Hematopoietic multipotent progenitor cell treated with erythropoietin and hydrocortisone succinate and interleukin-3 and kit ligand, for 6 days (in vitro differentiated cells): Measurements from ENCODE around the gene ECEL1.
"Not testable (repeated sequence)": the region's sequence is repeated elsewhere in the genome, so short reads cannot be mapped to it uniquely, and the experiment has no call there.

Experiments
- DNase-seq: peaks from one replicate; pipeline ENCODE4 v3.0.0-alpha.2; 2015

Gene ECEL1, protein sequence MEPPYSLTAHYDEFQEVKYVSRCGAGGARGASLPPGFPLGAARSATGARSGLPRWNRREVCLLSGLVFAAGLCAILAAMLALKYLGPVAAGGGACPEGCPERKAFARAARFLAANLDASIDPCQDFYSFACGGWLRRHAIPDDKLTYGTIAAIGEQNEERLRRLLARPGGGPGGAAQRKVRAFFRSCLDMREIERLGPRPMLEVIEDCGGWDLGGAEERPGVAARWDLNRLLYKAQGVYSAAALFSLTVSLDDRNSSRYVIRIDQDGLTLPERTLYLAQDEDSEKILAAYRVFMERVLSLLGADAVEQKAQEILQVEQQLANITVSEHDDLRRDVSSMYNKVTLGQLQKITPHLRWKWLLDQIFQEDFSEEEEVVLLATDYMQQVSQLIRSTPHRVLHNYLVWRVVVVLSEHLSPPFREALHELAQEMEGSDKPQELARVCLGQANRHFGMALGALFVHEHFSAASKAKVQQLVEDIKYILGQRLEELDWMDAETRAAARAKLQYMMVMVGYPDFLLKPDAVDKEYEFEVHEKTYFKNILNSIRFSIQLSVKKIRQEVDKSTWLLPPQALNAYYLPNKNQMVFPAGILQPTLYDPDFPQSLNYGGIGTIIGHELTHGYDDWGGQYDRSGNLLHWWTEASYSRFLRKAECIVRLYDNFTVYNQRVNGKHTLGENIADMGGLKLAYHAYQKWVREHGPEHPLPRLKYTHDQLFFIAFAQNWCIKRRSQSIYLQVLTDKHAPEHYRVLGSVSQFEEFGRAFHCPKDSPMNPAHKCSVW

GRCh38 chr2:232487385-232488096, at the start of gene ECEL1:
TSS of gene ECEL1 (minus strand) at chr2:232487834. CDS start at chr2:232486653, 1,181 bp downstream.
- DNase-seq = no peak

GRCh38 chr2:232537079-232537478, 49.4 kb upstream of the ECEL1 start:
- peak; percentile 39 for DNase-seq

GRCh38 chr2:232535761-232536530, 48.3 kb upstream of the ECEL1 start:
- DNase-seq = no peak

- no peak for DNase-seq
Observed at GRCh38 chr2:232534940-232535651, 47.5 kb upstream of the ECEL1 start.

DNA sequence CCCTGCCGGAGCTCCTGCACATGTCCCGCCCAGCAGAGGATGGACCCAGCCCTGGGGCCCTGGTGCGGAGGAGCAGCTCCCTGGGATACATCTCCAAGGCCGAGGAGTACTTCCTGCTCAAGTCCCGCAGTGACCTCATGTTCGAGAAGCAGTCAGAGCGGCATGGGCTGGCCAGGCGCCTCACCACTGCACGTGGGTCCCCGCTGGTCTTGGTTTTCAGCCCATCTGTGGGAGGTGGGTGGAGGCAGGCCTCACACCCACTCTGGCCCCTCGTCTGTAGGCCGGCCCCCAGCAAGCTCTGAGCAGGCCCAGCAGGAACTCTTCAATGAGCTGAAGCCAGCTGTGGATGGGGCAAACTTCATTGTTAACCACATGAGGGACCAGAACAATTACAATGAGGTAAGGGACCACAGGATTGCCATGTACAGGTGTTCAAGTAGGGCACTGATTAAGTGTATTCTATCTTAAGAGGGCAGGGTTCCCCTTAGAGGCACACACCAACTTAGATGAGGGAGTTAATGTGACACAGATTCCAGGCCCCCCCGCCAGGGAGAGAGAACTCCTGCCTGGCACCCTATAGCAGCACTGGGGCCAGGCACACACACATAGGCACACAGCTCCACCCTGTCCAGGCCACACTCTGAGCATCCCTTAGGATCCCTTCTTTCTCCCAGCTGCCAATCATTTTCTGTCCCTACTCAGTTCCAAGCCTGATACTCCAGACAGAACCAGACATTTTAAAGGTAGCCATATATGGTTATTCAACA, 46.5 kb upstream of the ECEL1 start:
- DNase-seq = no peak

DNA sequence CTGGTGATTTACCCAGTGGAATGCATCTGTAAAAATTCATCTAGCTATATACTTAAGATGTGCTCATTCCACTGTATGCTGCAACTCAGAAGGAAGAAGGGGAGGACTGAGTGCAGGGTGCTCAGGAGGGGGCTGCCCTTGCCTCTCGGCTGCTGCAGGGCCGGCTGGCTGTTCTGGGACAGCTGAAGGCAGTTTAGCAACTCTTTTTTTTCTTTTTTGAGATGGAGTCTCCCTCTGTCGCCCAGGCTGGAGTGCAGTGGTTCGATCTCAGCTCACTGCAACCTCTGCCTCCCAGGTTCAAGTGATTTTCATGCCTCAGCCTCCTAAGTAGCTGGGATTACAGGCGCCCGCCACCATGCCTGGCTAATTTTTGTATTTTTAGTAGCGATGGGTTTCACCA, 45.2 kb upstream of the ECEL1 start:
- DNase-seq = not testable (repeated sequence)

DNA sequence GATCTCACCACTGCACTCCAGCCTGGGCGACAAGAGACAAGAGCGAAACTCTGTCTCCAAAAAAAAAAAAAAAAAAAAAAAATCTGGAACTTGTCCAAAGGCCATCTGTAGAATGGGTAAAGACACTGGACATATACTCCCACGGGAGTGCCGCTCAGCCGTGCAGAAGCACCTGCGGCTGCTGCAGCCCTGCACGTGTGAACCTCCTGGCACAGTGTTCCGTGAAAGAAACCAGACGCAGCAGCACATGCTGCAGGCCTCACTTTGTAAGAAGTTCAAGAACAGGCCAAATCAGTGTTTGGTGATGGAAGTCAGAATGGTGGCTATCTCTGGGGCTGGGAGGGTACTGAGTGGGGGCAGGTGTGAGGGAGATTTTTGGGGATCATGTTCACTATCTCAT, 44.8 kb upstream of the ECEL1 start:
- DNase-seq = no peak

GRCh38 chr2:232530626-232531260, 43.1 kb upstream of the ECEL1 start:
- DNase-seq = no peak

DNA sequence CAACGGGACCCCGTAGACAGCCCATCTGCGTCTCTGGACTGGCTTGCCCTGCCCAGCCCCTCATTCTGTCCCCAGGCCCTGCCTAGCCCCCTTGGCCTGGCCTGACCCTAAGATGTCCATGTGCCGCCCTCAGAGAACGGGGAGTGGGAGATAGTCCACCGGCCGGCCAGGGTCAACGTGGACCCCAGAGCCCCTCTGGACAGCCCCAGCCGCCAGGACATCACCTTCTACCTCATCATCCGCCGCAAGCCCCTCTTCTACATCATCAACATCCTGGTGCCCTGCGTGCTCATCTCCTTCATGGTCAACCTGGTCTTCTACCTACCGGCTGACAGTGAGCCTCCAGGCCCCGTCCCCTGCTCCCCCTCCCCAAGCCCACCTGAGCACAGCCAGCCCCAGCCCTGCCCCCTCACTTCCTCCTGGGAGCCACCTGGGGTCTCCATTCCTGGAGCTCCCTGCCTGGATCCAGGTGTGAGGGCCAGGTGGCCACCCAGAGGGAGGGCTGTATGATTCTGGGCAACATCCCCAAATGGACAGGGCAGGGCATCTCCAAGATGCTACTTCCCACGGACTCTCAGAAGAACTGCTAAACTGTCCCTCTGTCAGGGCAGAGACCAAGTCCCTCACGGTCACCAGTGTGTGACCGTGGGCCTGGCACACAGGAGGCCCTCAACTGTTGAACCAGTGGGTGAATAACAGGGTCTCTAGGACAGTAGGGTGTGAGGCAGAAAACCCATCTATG, 42.3 kb upstream of the ECEL1 start:
- DNase-seq = no peak

GRCh38 chr2:232528746-232529460, 41.3 kb upstream of the ECEL1 start:
- DNase-seq = no peak

- DNase-seq = no peak
Observed at GRCh38 chr2:232527905-232528470, 40.4 kb upstream of the ECEL1 start.

DNA sequence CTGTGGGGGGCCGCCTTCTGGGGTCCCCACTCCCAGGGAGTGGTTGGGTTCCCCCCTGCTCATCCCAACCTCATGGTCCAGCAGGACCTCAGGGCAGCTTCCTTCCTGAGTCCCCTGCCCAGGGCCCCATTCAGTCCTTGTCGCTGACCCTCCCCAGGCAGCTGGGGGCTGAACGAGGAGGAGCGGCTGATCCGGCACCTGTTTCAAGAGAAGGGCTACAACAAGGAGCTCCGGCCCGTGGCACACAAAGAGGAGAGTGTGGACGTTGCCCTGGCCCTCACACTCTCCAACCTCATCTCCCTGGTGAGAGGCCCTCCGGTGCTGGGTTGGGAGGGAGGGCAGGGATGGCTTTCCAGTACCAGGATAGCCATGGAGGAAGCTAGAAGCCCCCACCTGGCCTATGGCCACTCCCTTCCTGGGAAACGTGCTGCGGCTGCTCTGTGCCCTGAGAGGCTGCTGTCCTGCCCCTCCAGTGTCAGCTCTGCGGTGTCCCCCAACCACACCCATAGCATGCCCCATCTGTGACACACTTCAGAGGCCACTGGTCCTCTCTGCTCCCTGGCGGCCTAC, 38.8 kb upstream of the ECEL1 start:
- no peak for DNase-seq

DNA sequence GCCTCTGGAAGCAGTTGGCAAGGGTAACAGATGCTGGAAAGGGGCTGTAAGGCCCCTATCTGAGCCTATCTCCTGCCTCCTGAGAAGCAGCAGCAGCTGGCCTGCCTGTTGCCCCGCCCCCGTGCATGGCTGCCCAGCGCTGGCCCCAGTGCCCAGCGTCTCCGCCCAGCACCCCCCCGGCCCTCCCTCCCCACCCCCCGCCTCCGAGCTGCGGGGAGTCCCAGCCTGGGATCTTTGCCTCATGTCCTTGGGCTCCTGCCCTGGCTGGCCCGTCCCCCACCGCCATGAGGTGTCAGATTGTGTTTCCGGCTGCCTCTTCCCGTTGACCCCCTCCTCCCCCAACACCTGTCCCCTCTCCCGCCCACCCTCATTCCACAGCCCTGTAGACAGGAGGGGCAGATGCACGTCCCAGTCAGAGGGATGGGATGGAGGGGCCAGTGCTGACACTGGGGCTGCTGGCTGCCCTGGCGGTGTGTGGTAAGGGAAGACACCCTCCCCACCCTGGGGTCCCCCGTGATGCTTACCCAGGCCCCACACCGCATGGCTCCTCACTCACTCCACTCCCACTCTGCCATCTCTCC, 38.2 kb upstream of the ECEL1 start, which contains the start of gene CHRND:
Gene CHRND, plus strand, starts transcription at position 370 of the 581 bp plus-strand sequence. Its CDS starts 56 bp downstream, at position 426.
- DNase-seq = no peak

DNA sequence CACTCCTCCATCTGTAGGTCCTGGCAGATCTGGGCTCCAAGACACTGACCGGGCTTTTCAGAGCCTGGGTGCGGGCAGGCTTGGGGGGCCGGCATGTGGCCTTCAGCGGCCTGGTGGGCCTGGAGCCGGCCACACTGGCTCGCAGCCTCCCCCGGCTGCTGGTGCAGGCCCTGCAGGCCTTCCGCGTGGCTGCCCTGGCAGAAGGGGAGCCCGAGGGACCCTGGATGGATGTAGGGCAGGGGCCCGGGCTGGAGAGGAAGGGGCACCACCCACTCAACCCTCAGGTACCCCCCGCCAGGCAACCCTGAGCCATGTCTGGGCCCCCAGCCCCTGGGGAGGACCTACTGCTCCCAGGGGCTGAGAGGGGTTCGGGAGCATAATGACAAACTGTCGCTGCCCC, 37.6 kb upstream of the ECEL1 start:
- DNase-seq = no peak

DNA sequence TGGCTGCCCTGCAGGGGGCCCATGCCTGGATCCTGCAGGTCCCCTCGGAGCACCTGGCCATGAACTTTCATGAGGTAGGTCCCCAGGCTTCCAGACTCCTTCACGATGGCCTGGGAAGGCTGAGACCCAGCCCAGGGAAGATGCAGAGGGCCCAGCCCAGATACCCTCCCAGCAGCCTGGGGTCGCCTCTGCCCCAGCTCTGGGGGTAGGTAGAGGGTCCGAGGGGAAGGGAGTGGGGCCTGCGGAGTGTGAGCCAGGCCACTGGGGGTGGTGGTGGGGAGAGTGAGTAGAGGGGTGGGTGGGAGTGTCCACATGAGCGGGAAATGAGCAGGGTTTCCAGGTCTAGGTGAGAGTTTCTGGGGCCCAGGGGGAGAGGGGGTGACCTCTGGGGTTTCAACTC, 37.1 kb upstream of the ECEL1 start:
- no peak for DNase-seq

DNA sequence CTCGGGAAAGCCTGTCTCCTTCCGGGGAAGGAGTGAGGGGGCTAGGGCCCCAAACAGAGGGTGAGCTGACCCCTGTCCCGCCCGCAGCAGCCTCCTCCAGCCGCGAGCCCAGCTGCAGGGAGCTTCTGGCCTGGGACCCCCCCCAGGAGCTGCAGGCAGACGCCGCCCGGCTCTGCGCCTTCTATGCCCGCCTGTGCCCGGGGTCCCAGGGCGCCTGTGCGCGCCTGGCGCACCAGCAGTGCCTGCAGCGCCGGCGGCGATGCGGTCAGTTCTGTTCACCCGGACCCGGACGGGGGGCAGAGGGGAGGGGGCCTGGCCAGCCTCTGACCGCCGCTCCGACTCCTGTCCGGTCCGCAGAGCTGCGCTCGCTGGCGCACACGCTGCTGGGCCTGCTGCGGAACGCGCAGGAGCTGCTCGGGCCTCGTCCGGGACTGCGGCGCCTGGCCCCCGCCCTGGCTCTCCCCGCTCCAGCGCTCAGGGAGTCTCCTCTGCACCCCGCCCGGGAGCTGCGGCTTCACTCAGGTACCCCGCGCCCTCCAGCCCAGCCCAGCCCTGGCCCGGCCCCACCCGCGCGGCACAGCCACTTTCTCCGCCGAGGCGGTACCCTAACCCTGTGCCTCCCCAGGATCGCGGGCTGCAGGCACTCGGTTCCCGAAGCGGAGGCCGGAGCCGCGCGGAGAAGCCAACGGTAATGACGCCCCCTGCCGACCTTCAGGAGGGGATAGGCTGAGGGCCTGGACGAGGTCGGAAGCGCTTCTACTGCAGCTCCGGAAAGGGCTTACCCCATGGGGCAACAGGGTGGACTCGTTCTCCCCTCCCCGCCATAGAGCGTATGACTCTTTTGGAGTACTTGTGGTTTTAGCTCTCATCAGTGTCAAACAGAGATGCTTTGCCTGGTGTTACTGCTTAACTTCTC, 36.3 kb upstream of the ECEL1 start:
- DNase-seq = peak; percentile 85

DNA sequence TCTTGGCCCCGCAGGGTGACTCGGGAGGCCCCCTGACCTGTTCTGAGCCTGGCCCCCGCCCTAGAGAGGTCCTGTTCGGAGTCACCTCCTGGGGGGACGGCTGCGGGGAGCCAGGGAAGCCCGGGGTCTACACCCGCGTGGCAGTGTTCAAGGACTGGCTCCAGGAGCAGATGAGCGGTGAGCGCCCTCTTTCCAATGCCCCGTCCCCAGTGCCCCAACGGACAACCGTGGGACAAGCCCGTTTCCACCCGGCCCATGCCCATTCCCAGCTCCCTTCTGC, 35.7 kb upstream of the ECEL1 start:
- no peak for DNase-seq
